BE2C (cell line): ENCODE data around the gene WWOX.

ENCODE experiments used
- DNase-seq: peaks from one replicate; pipeline ENCODE4 v3.0.0-alpha.2; 2020
- H3K27me3 ChIP-seq: fragments of 250-450 bp; sonication (Bioruptor Pico); 2 replicates; pipeline ENCODE4 v1.5.1; 2020; ENCODE audit warnings: mild to moderate bottlenecking
- H3K36me3 ChIP-seq: fragments of 250-450 bp; sonication (Bioruptor Pico); 2 replicates; pipeline ENCODE4 v1.5.1; 2020; ENCODE audit warnings: mild to moderate bottlenecking
- H3K4me1 ChIP-seq: fragments of 250-450 bp; sonication (Bioruptor Pico); 2 replicates; pipeline ENCODE4 v1.5.1; 2020
- H3K4me3 ChIP-seq: 2 replicates; pipeline ENCODE4 v1.5.1; 2011; ENCODE audit warnings: low read depth, low read length
- H3K9me3 ChIP-seq: fragments of 250-450 bp; sonication (Bioruptor Pico); 2 replicates; pipeline ENCODE4 v1.5.1; 2020
- TF ChIP-seq, protein P1 (sequence below): IDR thresholded peaks from 2 replicates; pipeline ENCODE4 v1.5.1; 2012; ENCODE audit warnings: mild to moderate bottlenecking, low read depth, low read length

Gene WWOX

DNA sequence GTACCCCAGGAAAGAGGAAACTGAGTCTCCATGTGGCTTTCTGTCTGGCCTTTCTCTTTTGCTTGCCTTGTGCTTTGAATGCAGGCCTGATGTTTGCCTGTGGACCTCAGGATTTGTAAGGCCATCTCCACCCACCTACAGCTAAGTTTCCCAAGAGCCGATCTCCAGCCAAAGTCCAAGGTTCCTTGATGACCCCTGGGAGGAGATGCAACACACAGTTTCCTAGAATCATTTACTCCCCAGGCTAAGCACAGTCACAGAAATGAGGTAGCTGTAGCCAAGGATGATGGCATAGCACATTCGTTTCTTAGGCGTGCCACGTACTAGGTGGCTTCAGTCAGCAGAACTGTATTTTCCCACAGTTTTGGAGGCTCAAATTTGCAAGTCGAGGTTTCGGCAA is 905.6 kb downstream of the WWOX start:
- H3K36me3 ChIP-seq = no peaks in the 10 kb centered on the region
- no peaks in the 10 kb centered on the region; the same call in 1 of the 2 replicates for H3K9me3 ChIP-seq
- no peaks in the 10 kb centered on the region for H3K27me3 ChIP-seq
- TF ChIP-seq, protein P1, sequence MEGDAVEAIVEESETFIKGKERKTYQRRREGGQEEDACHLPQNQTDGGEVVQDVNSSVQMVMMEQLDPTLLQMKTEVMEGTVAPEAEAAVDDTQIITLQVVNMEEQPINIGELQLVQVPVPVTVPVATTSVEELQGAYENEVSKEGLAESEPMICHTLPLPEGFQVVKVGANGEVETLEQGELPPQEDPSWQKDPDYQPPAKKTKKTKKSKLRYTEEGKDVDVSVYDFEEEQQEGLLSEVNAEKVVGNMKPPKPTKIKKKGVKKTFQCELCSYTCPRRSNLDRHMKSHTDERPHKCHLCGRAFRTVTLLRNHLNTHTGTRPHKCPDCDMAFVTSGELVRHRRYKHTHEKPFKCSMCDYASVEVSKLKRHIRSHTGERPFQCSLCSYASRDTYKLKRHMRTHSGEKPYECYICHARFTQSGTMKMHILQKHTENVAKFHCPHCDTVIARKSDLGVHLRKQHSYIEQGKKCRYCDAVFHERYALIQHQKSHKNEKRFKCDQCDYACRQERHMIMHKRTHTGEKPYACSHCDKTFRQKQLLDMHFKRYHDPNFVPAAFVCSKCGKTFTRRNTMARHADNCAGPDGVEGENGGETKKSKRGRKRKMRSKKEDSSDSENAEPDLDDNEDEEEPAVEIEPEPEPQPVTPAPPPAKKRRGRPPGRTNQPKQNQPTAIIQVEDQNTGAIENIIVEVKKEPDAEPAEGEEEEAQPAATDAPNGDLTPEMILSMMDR = no peak
- no peaks in the 10 kb centered on the region for H3K4me1 ChIP-seq
- no peak overlapping the region for H3K4me3 ChIP-seq
- no peak for DNase-seq

DNA sequence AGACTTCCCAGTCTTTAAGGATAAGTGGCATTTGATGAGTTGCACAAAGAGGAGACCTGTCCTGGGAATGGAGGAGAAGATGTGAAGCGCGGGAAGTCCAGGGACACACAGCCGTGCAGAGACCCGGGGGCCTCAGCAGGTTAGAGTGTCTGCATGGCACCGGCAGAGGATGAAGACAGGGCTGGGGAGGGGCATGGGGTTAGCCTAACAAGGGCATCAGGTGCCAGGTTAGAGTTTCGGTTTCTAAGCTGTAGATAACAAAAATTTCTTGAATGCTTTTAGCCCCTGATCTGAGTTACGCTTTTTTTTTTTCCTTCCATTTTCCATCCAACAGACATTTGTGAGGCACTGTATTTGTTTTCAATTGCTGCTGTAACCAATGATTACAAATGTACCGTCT is 906.8 kb downstream of the WWOX start:
- TF ChIP-seq, protein P1 = no peak

DNA sequence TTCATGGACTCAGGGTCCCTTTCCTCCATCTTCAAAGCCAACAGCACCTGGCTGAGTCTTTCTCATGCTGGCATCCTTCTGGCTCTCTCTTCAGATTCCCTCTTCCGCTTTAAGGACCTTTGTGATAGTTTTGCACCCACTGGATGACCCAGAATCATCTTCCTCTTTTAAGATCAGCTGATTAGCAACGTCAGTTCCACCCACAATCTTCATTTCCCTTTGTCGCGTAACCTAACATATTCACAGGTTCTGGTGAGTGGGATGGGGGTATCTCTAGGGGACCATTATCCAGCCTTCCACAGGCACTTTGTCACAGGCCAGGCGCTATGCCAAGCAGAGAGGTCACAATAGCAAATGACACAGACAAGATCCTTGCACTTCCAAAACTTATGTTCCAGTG is 907.3 kb downstream of the WWOX start:
- DNase-seq = no peak
- H3K4me1 ChIP-seq = no peaks in the 10 kb centered on the region
- TF ChIP-seq, protein P1 = no peak
- no peaks in the 10 kb centered on the region for H3K27me3 ChIP-seq
- H3K9me3 ChIP-seq = no peaks in the 10 kb centered on the region; the same call in 1 of the 2 replicates
- H3K4me3 ChIP-seq = no peak overlapping the region
- no peaks in the 10 kb centered on the region for H3K36me3 ChIP-seq

More for the DNA sequence above, 906.8 kb downstream of the WWOX start:
- no peaks in the 10 kb centered on the region for H3K4me1 ChIP-seq
- H3K36me3 ChIP-seq = no peaks in the 10 kb centered on the region
- no peak for DNase-seq
- no peaks in the 10 kb centered on the region for H3K27me3 ChIP-seq
- no peaks in the 10 kb centered on the region; the same call in 1 of the 2 replicates for H3K9me3 ChIP-seq
- H3K4me3 ChIP-seq = no peak overlapping the region

DNA sequence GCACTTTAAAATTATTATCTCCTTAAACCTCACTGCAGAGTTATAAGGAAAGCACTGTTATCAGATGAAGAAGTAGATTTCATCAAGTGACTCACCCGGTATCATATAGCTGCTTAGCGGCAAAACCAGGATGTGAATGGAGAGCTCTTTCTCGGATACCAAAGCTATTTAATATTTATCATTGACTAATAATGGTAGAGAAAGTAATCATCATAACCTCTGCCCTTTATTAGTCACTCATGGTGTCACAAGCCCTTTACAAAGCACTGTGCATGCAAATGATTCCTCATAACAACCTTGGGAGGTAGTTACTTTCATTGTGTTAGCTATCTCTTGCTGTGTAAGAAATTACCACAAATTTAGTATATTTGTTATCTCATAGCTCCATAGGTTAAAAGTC is 908.2 kb downstream of the WWOX start:
- Histone ChIP-seq H3K4me3 (no peak overlapping the region), H3K4me1 (no peaks in the 10 kb centered on the region), H3K9me3 (no peaks in the 10 kb centered on the region; the same call in 1 of the 2 replicates), H3K27me3 (no peaks in the 10 kb centered on the region), H3K36me3 (no peaks in the 10 kb centered on the region)
- TF ChIP-seq, protein P1 = no peak
- no peak for DNase-seq

DNA sequence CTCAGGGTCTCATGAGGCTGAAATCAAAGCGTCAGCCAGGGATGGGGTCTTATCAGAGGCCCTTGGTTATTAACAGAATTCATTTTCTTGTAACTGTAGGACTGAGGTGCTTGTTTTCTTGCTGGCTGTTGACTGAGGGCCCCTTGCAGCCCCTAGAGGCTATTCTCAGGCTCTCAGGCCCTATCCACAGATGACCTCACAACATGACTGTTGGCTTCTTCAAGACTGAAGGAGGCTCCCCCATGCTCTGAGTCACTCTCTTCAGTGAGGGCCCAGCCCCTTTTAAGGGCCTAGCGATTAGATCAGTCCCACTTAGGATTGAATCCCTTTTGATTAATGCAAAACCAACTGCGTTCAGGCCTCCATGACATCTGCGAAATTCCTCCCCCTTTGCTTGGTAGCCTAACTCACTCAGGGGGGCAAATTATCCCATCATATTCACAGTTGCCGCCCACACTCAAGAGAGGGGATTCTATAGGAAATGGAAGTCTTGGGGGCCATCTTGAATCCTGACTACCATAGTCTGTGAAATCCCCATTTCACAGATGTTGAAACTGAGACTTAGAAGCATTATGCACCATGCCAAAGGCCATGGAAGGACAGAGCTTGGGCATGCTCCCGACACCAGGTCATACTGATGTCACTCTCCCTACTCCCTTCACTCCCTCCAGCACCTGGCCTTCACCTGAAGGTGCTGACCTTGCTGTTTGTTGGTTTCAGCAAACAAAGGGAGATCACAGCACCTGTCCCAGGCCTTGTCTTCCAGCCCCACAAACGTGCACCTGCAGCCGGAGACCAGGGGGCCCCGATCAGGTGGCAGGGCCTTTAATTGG is 908.8 kb downstream of the WWOX start:
- H3K9me3 ChIP-seq = no peaks in the 10 kb centered on the region; the same call in 1 of the 2 replicates
- no peak overlapping the region for H3K4me3 ChIP-seq
- no peak for DNase-seq
- H3K36me3 ChIP-seq = no peaks in the 10 kb centered on the region
- TF ChIP-seq, protein P1 = no peak
- no peaks in the 10 kb centered on the region for H3K4me1 ChIP-seq
- no peaks in the 10 kb centered on the region for H3K27me3 ChIP-seq

DNA sequence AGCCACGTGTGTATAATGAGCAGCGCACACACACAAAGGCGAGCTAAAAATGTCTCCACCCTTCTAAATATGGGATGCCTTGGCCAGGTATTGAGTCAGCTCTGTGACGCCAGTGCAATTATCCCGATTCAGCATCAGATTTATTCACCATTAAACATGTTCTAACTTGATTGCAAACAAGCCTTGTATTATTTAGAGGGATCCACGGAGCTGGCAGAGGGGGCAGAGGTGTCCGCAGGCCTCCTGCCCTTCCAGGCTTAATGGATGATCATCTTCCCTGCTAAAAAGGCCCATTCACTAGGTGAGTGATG is 909.4 kb downstream of the WWOX start:
- DNase-seq = no peak
- Histone ChIP-seq H3K9me3 (no peaks in the 10 kb centered on the region; the same call in 1 of the 2 replicates), H3K4me3 (no peak overlapping the region), H3K4me1 (no peaks in the 10 kb centered on the region), H3K27me3 (no peaks in the 10 kb centered on the region), H3K36me3 (no peaks in the 10 kb centered on the region)
- TF ChIP-seq, protein P1 = no peak
